D341Med (cell line): ENCODE results near the gene ANKRD55.
"Not testable (repeated sequence)": the region's sequence is repeated elsewhere in the genome, so short reads cannot be mapped to it uniquely, and the experiment has no call there.

Experiments
- DNase-seq: peaks from one replicate; pipeline ENCODE4 v3.0.0; 2012; ENCODE audit warnings: low spot score

ANKRD55 gene

GRCh38 chr5:56253126-56253525 lies 20.0 kb upstream of the ANKRD55 start:
- no peak for DNase-seq

- no peak for DNase-seq
Measured at GRCh38 chr5:56251918-56252553, 18.9 kb upstream of the ANKRD55 start.

GRCh38 chr5:56251440-56251839 lies 18.3 kb upstream of the ANKRD55 start:
- DNase-seq: no peak

GRCh38 chr5:56250011-56250410 lies 16.9 kb upstream of the ANKRD55 start:
- no peak for DNase-seq

- not testable (repeated sequence) for DNase-seq
Measured at GRCh38 chr5:56249085-56249484, 16.0 kb upstream of the ANKRD55 start.

- no peak for DNase-seq
Measured at GRCh38 chr5:56247592-56247991, 14.5 kb upstream of the ANKRD55 start.

GRCh38 chr5:56246769-56247168 lies 13.6 kb upstream of the ANKRD55 start:
- DNase-seq: no peak

- DNase-seq: no peak
Measured at GRCh38 chr5:56245481-56245880, 12.4 kb upstream of the ANKRD55 start.

- no peak for DNase-seq
Measured at GRCh38 chr5:56244627-56245026, 11.5 kb upstream of the ANKRD55 start.

- DNase-seq: not testable (repeated sequence)
Measured at GRCh38 chr5:56242271-56242670, 9.1 kb upstream of the ANKRD55 start.

GRCh38 chr5:56232538-56232937 lies 592 bp downstream of the ANKRD55 start:
- no peak for DNase-seq

- no peak for DNase-seq
Measured at GRCh38 chr5:56230576-56230975, 2.6 kb downstream of the ANKRD55 start.

GRCh38 chr5:56229111-56229510 lies 4.0 kb downstream of the ANKRD55 start:
- no peak for DNase-seq

- no peak for DNase-seq
Measured at GRCh38 chr5:56228631-56229030, 4.5 kb downstream of the ANKRD55 start.

- DNase-seq: no peak
Measured at GRCh38 chr5:56227691-56228090, 5.4 kb downstream of the ANKRD55 start.

GRCh38 chr5:56223298-56223697 lies 9.8 kb downstream of the ANKRD55 start:
- DNase-seq: not testable (repeated sequence)

- not testable (repeated sequence) for DNase-seq
Measured at GRCh38 chr5:56221601-56222000, 11.5 kb downstream of the ANKRD55 start.

- no peak for DNase-seq
Measured at GRCh38 chr5:56215019-56215830, 17.9 kb downstream of the ANKRD55 start.

- not testable (repeated sequence) for DNase-seq
Measured at GRCh38 chr5:56213886-56214535, 19.1 kb downstream of the ANKRD55 start.

GRCh38 chr5:56212130-56212879 lies 20.8 kb downstream of the ANKRD55 start:
- DNase-seq: no peak

- DNase-seq: no peak
Measured at GRCh38 chr5:56211298-56211865, 21.7 kb downstream of the ANKRD55 start.

- no peak for DNase-seq
Measured at GRCh38 chr5:56208681-56209080, 24.4 kb downstream of the ANKRD55 start.
